ENCODE measurements around the gene PACS1.

Gene PACS1

DNA sequence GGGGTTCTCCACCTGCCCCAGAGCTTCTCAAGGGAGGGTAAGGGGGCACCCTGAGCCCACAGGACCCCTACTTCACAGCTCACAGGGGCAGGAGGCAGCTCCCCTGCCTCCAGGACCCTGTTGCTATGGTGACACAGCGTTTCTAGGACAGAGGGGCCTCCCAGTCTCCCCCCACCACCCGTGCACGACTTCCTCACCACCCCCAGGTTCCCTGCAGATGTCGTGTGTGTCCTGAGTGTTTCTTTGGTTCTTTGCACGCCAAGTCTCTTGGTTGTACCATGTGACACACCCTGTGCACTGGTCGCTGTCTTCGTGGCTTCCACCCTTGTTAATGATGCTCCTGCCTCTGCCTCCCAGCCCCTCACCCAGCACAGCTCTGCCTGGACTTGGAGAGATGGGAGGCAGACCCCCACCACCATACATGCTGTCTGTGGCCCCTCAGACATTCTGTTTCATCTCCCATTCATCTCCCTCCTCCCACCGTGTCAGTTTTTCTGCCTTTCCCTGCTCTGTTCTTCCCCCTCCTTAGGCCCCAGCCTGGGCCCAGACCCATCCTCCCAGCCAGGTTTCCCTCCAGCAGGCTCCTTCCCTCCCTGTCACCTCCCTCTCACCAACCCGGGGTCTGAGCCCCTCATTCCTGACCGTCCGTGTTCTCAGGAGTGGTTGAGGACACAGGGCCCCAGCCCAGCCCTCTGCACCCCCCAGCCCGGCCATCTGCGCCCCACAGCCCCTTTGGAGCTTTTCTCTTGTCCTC is 173.9 kb downstream of the PACS1 start:
- Histone ChIP-seq H3K9me2 (replicated peaks; ENCODE audit: control insufficient read depth, low read length) (no peaks in the 10 kb centered on the region), H4K20me1 (ENCODE audit: control insufficient read depth, insufficient read depth, low read depth, low read length) (no peaks in the 10 kb centered on the region), H3K27ac (ENCODE audit: low read depth, low read length) (no peak overlapping the region), H3K4me1 (ENCODE audit: control insufficient read depth, low read length) (no peaks in the 10 kb centered on the region), H3K79me2 (ENCODE audit: control insufficient read depth, low read length) (no peaks in the 10 kb centered on the region), H3K4me3 (ENCODE audit: low read length) (no peak overlapping the region), H3K4me2 (ENCODE audit: low read length) (no peak overlapping the region), H3K27me3 (ENCODE audit: control insufficient read depth, low read length) (no peaks in the 10 kb centered on the region), H3K36me3 (ENCODE audit: control insufficient read depth, low read length) (peaks cover 24% of the 10 kb centered on the region), H3K9me3 (ENCODE audit: control insufficient read depth, insufficient read depth, low read length) (no peaks in the 10 kb centered on the region), H3F3A (ENCODE audit: control insufficient read depth, insufficient read depth) (no peaks in the 10 kb centered on the region; the same call in 1 of the 2 replicates)
- no peak for TF ChIP-seq EZH2phosphoT487 (IDR thresholded peaks at IDR 0.05; ENCODE audit: borderline replicate concordance, low read length)
- TF ChIP-seq, protein P1, sequence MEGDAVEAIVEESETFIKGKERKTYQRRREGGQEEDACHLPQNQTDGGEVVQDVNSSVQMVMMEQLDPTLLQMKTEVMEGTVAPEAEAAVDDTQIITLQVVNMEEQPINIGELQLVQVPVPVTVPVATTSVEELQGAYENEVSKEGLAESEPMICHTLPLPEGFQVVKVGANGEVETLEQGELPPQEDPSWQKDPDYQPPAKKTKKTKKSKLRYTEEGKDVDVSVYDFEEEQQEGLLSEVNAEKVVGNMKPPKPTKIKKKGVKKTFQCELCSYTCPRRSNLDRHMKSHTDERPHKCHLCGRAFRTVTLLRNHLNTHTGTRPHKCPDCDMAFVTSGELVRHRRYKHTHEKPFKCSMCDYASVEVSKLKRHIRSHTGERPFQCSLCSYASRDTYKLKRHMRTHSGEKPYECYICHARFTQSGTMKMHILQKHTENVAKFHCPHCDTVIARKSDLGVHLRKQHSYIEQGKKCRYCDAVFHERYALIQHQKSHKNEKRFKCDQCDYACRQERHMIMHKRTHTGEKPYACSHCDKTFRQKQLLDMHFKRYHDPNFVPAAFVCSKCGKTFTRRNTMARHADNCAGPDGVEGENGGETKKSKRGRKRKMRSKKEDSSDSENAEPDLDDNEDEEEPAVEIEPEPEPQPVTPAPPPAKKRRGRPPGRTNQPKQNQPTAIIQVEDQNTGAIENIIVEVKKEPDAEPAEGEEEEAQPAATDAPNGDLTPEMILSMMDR (IDR thresholded peaks at IDR 0.05; ENCODE audit: low read depth, low read length, poor library complexity, severe bottlenecking) = no peak

DNA sequence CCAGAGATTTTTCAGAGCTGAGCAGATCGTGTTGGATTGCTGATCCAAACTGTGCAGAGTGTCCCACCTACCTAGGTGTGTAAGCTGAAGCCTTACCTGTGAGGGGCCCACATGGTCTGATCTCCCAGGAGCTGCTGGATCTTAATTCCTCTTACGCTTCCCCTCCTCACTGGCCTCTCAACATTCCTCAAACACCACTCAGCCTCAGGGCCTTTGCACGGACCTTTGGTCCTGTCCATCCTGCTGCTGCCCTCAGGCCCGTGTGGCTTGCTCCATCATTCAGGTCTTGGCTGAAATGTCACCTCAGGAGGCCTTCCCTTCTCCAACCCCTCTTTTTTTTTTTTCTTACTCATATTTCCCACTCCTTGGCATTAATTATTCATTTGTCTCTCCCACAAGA is 177.2 kb downstream of the PACS1 start:
- Histone ChIP-seq H3F3A (ENCODE audit: control insufficient read depth, insufficient read depth) (no peaks in the 10 kb centered on the region; the same call in 1 of the 2 replicates), H3K79me2 (ENCODE audit: control insufficient read depth, low read length) (no peaks in the 10 kb centered on the region), H3K4me1 (ENCODE audit: control insufficient read depth, low read length) (no peaks in the 10 kb centered on the region), H3K9me2 (replicated peaks; ENCODE audit: control insufficient read depth, low read length) (no peaks in the 10 kb centered on the region), H3K9me3 (ENCODE audit: control insufficient read depth, insufficient read depth, low read length) (no peaks in the 10 kb centered on the region), H3K36me3 (ENCODE audit: control insufficient read depth, low read length) (peaks cover 8% of the 10 kb centered on the region), H3K4me2 (ENCODE audit: low read length) (no peak overlapping the region), H4K20me1 (ENCODE audit: control insufficient read depth, insufficient read depth, low read depth, low read length) (no peaks in the 10 kb centered on the region), H3K27me3 (ENCODE audit: control insufficient read depth, low read length) (no peaks in the 10 kb centered on the region), H3K4me3 (ENCODE audit: low read length) (no peak overlapping the region), H3K27ac (ENCODE audit: low read depth, low read length) (no peak overlapping the region)
- no peak for TF ChIP-seq EZH2phosphoT487 (IDR thresholded peaks at IDR 0.05; ENCODE audit: borderline replicate concordance, low read length)
- TF ChIP-seq, protein P1 (IDR thresholded peaks at IDR 0.05; ENCODE audit: low read depth, low read length, poor library complexity, severe bottlenecking) = no peak

DNA sequence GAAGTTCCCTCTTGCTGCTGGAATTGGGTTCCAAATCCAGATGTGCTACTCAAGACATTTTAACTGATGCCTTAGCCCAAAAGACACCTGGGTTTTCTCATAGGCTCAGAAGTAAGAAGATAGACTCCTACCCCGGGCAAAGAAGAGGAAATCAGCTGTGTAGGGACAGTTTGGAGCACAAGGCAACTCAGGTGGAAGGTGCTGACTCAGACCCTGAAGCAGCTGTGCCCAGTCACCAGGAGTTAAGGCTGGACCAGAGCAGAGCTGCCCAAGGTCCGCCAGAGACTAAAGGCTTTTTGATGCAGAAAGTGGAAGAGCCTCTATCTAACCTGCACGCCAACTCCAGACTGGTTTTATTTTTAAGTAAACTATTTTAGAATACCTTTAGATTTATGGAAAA is 177.7 kb downstream of the PACS1 start:
- no peak overlapping the region for H3K27ac ChIP-seq (ENCODE audit: low read depth, low read length)
- H3K4me3 ChIP-seq (ENCODE audit: low read length) = no peak overlapping the region
- H3K27me3 ChIP-seq (ENCODE audit: control insufficient read depth, low read length) = no peaks in the 10 kb centered on the region
- no peaks in the 10 kb centered on the region for H3K9me3 ChIP-seq (ENCODE audit: control insufficient read depth, insufficient read depth, low read length)
- TF ChIP-seq, protein P1 (IDR thresholded peaks at IDR 0.05; ENCODE audit: low read depth, low read length, poor library complexity, severe bottlenecking) = no peak
- no peak overlapping the region for H3K4me2 ChIP-seq (ENCODE audit: low read length)
- H3K9me2 ChIP-seq (replicated peaks; ENCODE audit: control insufficient read depth, low read length) = no peaks in the 10 kb centered on the region
- H3F3A ChIP-seq (ENCODE audit: control insufficient read depth, insufficient read depth) = no peaks in the 10 kb centered on the region; the same call in 1 of the 2 replicates
- H3K36me3 ChIP-seq (ENCODE audit: control insufficient read depth, low read length) = peaks cover 3% of the 10 kb centered on the region
- H4K20me1 ChIP-seq (ENCODE audit: control insufficient read depth, insufficient read depth, low read depth, low read length) = no peaks in the 10 kb centered on the region
- H3K4me1 ChIP-seq (ENCODE audit: control insufficient read depth, low read length) = no peaks in the 10 kb centered on the region
- H3K79me2 ChIP-seq (ENCODE audit: control insufficient read depth, low read length) = no peaks in the 10 kb centered on the region
